ENCODE data around the gene BCAR3. TPM values are rescaled to one million over a fixed set of nuclear protein-coding genes. Genes with fewer than 3 reads are reported as not detected.

The BCAR3 gene
- total and polyA plus RNA-seq, 2 donors from 2014 or later, result 25.4 to 28.4 TPM

DNA sequence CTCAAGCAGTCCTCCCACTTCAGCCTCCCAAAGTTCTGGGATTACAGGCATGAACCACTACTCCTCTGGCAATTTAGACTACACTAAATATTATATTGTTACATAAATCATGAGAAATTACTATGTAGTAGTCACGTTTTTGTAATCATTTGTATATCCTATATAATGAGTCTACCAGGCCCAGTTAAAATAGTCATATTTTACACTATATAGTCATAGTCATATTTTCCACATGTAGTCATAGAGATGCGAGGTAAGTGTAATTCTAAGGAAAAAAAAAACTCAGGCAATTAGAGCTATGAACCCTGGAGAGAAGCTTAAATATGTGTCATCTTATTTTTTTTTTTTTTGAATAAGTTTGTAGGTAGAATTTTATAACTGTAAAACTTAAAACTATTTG lies 143.7 kb downstream of the BCAR3 start:
- Histone ChIP-seq H3K36me3 (ENCODE audit: control insufficient read depth in 2 of 3, insufficient read depth in 3 of 3, low read length in 3 of 3) (peaks cover 0 to 5% (median 0%) of the 10 kb centered on the region in 3 donors), H3K27ac (ENCODE audit: low read depth in 2 of 2, low read length in 2 of 2) (no peak overlapping the region), H3K27me3 (ENCODE audit: control insufficient read depth, insufficient read depth, low read length) (no peaks in the 10 kb centered on the region), H3K4me1 (ENCODE audit: control insufficient read depth in 2 of 3, insufficient read depth in 2 of 3, low read depth in 1 of 3, low read length in 3 of 3) (no peaks in the 10 kb centered on the region), H3K9me3 (ENCODE audit: control insufficient read depth in 2 of 3, insufficient read depth in 1 of 3, low read length in 3 of 3) (no peaks in the 10 kb centered on the region), H3K9ac (ENCODE audit: low read length in 3 of 3) (no peak overlapping the region), H3K4me3 (ENCODE audit: low read length in 3 of 3) (no peak overlapping the region)
- FAIRE-seq (peak; percentile 73), DNase-seq (no peak)
- TF ChIP-seq, protein P1, sequence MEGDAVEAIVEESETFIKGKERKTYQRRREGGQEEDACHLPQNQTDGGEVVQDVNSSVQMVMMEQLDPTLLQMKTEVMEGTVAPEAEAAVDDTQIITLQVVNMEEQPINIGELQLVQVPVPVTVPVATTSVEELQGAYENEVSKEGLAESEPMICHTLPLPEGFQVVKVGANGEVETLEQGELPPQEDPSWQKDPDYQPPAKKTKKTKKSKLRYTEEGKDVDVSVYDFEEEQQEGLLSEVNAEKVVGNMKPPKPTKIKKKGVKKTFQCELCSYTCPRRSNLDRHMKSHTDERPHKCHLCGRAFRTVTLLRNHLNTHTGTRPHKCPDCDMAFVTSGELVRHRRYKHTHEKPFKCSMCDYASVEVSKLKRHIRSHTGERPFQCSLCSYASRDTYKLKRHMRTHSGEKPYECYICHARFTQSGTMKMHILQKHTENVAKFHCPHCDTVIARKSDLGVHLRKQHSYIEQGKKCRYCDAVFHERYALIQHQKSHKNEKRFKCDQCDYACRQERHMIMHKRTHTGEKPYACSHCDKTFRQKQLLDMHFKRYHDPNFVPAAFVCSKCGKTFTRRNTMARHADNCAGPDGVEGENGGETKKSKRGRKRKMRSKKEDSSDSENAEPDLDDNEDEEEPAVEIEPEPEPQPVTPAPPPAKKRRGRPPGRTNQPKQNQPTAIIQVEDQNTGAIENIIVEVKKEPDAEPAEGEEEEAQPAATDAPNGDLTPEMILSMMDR (IDR thresholded peaks at IDR 0.05; ENCODE audit: borderline replicate concordance, extremely low read depth, insufficient read depth), result no peak
- intact Hi-C loops (cut with DNase I), result no loop called here

DNA sequence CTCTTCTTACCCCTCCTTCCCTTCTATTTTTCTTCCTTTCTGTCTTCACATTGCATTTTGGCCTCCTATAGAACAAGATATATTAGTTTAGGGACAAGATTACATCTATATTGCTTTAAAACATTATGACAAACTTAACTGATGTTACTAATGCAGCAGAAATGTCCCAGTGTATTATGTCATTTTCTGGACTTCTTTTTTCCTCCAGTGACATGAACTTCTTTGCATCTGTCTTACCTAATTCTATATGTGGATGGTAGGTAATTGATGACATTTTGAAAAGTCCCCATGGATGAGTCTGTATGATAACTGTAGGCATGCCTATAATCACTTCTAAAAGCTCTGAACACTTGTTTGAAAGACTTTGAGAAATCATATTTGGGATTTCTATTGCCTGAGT lies 144.2 kb downstream of the BCAR3 start:
- H3K4me3 ChIP-seq (ENCODE audit: low read length in 3 of 3), result no peak overlapping the region
- H3K4me1 ChIP-seq (ENCODE audit: control insufficient read depth in 2 of 3, insufficient read depth in 2 of 3, low read depth in 1 of 3, low read length in 3 of 3), result no peaks in the 10 kb centered on the region
- H3K9ac ChIP-seq (ENCODE audit: low read length in 3 of 3), result no peak overlapping the region
- no peak for FAIRE-seq
- no peak overlapping the region for H3K27ac ChIP-seq (ENCODE audit: low read depth in 2 of 2, low read length in 2 of 2)
- no peaks in the 10 kb centered on the region for H3K27me3 ChIP-seq (ENCODE audit: control insufficient read depth, insufficient read depth, low read length)
- DNase-seq, result no peak
- peaks cover 0 to 5% (median 0%) of the 10 kb centered on the region in 3 donors for H3K36me3 ChIP-seq (ENCODE audit: control insufficient read depth in 2 of 3, insufficient read depth in 3 of 3, low read length in 3 of 3)
- intact Hi-C loops (cut with DNase I), result no loop called here
- TF ChIP-seq, protein P1 (IDR thresholded peaks at IDR 0.05; ENCODE audit: borderline replicate concordance, extremely low read depth, insufficient read depth), result no peak
- no peaks in the 10 kb centered on the region for H3K9me3 ChIP-seq (ENCODE audit: control insufficient read depth in 2 of 3, insufficient read depth in 1 of 3, low read length in 3 of 3)

DNA sequence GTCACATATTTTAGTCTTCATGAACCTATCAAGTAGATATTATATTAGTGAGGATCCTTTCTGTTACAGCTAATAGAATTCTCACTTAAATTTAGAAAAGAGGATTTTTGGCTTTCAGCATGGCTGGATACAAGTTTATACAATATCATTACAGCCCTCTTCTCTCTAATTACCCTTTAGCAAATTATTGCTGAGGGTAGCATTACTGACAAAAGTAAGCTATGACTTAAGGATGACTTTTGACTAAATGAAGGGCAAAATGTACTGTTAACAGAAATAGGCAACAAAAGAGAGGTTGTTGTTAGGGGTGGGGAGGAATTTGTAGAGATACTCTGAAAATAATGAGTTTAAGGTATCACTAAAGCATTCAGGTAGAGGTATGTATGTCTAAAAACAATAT lies 148.0 kb downstream of the BCAR3 start:
- no peak overlapping the region for H3K4me3 ChIP-seq (ENCODE audit: low read length in 3 of 3)
- no peak overlapping the region for H3K9ac ChIP-seq (ENCODE audit: low read length in 3 of 3)
- TF ChIP-seq, protein P1 (IDR thresholded peaks at IDR 0.05; ENCODE audit: borderline replicate concordance, extremely low read depth, insufficient read depth), result no peak
- no peaks in the 10 kb centered on the region for H3K9me3 ChIP-seq (ENCODE audit: control insufficient read depth in 2 of 3, insufficient read depth in 1 of 3, low read length in 3 of 3)
- DNase-seq (no peak), FAIRE-seq (no peak)
- H3K4me1 ChIP-seq (ENCODE audit: control insufficient read depth in 2 of 3, insufficient read depth in 2 of 3, low read depth in 1 of 3, low read length in 3 of 3), result no peaks in the 10 kb centered on the region
- no peaks in the 10 kb centered on the region for H3K27me3 ChIP-seq (ENCODE audit: control insufficient read depth, insufficient read depth, low read length)
- intact Hi-C loops (cut with DNase I), result no loop called here
- H3K36me3 ChIP-seq (ENCODE audit: control insufficient read depth in 2 of 3, insufficient read depth in 3 of 3, low read length in 3 of 3), result peaks cover 0 to 13% (median 4%) of the 10 kb centered on the region in 3 donors
- no peak overlapping the region for H3K27ac ChIP-seq (ENCODE audit: low read depth in 2 of 2, low read length in 2 of 2)

DNA sequence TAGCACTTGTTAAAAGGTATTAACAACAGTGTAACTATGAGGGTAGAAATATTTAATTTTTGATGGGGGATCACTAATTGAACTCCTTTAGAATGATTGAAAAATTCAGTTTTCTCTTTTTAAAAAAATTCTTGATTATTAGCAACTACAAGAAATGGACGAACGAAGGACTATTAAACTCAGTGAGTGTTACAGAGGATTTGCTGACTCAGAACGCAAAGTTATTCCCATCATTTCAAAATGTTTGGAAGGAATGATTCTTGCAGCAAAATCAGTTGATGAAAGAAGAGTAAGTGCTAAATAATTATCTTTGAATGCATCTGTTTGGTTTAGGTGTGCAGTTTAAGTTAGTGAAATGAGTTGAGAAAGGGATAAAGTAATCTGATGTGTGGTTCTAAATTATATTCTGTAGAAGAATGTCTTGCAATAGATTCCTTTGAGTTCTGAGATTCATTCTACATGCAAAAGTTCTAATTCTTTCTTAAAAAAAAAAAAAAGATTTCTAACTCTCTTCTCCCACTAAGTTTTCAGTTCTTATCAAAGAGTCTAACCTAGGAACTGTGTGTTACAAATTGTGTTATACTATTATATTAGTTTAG lies 148.8 kb downstream of the BCAR3 start:
- Histone ChIP-seq H3K27me3 (ENCODE audit: control insufficient read depth, insufficient read depth, low read length) (no peaks in the 10 kb centered on the region), H3K9ac (ENCODE audit: low read length in 3 of 3) (no peak overlapping the region), H3K27ac (ENCODE audit: low read depth in 2 of 2, low read length in 2 of 2) (no peak overlapping the region), H3K9me3 (ENCODE audit: control insufficient read depth in 2 of 3, insufficient read depth in 1 of 3, low read length in 3 of 3) (no peaks in the 10 kb centered on the region), H3K4me1 (ENCODE audit: control insufficient read depth in 2 of 3, insufficient read depth in 2 of 3, low read depth in 1 of 3, low read length in 3 of 3) (no peaks in the 10 kb centered on the region), H3K4me3 (ENCODE audit: low read length in 3 of 3) (no peak overlapping the region), H3K36me3 (ENCODE audit: control insufficient read depth in 2 of 3, insufficient read depth in 3 of 3, low read length in 3 of 3) (peaks cover 0 to 13% (median 4%) of the 10 kb centered on the region in 3 donors)
- intact Hi-C loops (cut with DNase I), result no loop called here
- DNase-seq (no peak), FAIRE-seq (no peak)
- TF ChIP-seq, protein P1 (IDR thresholded peaks at IDR 0.05; ENCODE audit: borderline replicate concordance, extremely low read depth, insufficient read depth), result no peak

Measured in kidney (tissue), 14 donors.